Measurements from ENCODE around the gene CLDN1. TPM values are rescaled to one million over a fixed set of nuclear protein-coding genes. Genes with fewer than 3 reads are reported as not detected.
A peak's percentile ranks its signal among the peaks of the same experiment; 100 is the strongest.

The CLDN1 gene
- total RNA-seq, 4 donors from 2014 or later: 0.37 to 0.95 (median 0.82) TPM; not detected in 1

DNA sequence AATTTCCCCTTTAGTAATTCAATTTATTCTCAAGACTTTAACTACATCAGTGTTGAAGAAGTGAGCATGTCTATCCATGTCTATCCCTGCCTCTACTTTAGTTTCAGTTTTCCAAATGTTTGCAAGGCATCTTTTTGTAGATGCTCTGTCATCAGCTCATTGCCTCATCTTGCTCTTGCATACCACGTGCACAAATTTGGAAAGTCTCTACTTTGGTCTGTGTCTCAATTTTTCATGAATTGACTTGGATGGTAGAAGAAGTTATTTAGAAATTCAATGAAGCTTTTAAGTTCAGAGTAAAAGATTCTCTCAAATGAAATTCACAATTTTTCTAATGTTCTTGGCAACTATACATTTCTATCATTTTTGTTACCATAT lies 55.3 kb downstream of the CLDN1 start:
- in situ Hi-C loops (cut with MboI; ENCODE audit: low pct_ligation_motif_present in 1 of 4, low pct_unique_long_range_greater_than_20kb in 1 of 4, low sequenced_read_pairs in 3 of 4) (no loop called here), intact Hi-C loops (cut with DNase I; ENCODE audit: low total_unique reads) (no loop called here)
- Histone ChIP-seq H3K36me3 (no peaks in the 10 kb centered on the region), H3K27me3 (no peaks in the 10 kb centered on the region), H3K4me3 (no peak overlapping the region), H3K27ac (no peak overlapping the region), H3K9me3 (no peaks in the 10 kb centered on the region), H3K4me1 (peaks cover 0 to 13% (median 2%) of the 10 kb centered on the region in 4 donors)
- DNase-seq: no peak
- 62 to 100% methylated on average over 1 of the region's 1 CpG for WGBS, 2 donors (ENCODE audit: low coverage in 1 of 2)
- TF ChIP-seq EP300 (IDR thresholded peaks at IDR 0.05; ENCODE audit: low read depth) (no peak), POLR2A (IDR thresholded peaks at IDR 0.05) (no peak), POLR2AphosphoS5 (IDR thresholded peaks at IDR 0.05) (no peak), CTCF (IDR thresholded peaks at IDR 0.05) (no peak)

DNA sequence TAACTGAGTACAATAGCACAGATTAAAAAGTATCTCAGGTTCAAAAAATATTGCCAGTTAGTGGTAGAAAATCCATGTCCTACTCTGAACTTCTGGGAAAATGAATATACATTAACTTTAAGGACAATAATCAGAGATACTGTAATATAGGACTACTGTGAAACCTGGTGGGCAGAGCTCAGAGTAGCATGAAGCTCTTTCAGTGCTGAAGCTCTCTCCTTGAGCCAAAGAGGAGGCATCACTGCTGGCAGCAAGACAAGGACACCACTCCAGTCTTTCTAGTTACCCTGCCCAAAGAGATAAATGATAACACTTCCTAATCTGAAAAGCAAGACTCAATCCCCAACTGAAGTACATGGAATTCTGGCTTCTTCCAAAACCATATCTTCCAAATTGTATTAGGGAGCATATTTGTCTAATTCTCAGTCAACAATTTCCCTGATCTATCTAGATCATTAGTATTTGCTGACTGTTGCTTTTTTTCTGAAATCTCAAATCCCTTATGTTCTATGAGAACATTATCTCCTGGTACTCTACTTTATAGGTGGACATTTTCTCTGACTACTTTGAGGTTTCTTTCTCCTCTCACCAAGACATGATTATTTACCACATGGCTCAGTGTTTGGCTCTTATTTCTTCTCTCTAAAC lies 55.9 kb downstream of the CLDN1 start:
- DNase-seq: no peak
- intact Hi-C loops (cut with DNase I; ENCODE audit: low total_unique reads) (no loop called here), in situ Hi-C loops (cut with MboI; ENCODE audit: low pct_ligation_motif_present in 1 of 4, low pct_unique_long_range_greater_than_20kb in 1 of 4, low sequenced_read_pairs in 3 of 4) (no loop called here)
- H3K4me1 ChIP-seq: peaks cover 0 to 12% (median 2%) of the 10 kb centered on the region in 4 donors
- TF ChIP-seq POLR2AphosphoS5 (IDR thresholded peaks at IDR 0.05) (no peak), CTCF (IDR thresholded peaks at IDR 0.05) (no peak), POLR2A (IDR thresholded peaks at IDR 0.05) (no peak), EP300 (IDR thresholded peaks at IDR 0.05; ENCODE audit: low read depth) (no peak)
- H3K36me3 ChIP-seq: no peaks in the 10 kb centered on the region
- no peaks in the 10 kb centered on the region for H3K9me3 ChIP-seq
- no peak overlapping the region for H3K27ac ChIP-seq
- no peak overlapping the region for H3K4me3 ChIP-seq
- no peaks in the 10 kb centered on the region for H3K27me3 ChIP-seq

GRCh38 chr3:190265796-190266195 lies 56.5 kb downstream of the CLDN1 start:
- in situ Hi-C loops (cut with MboI; ENCODE audit: low pct_ligation_motif_present in 1 of 4, low pct_unique_long_range_greater_than_20kb in 1 of 4, low sequenced_read_pairs in 3 of 4): no loop called here
- TF ChIP-seq POLR2AphosphoS5 (IDR thresholded peaks at IDR 0.05) (peak in 1 of 3 donors; percentile 31), EP300 (IDR thresholded peaks at IDR 0.05; ENCODE audit: low read depth) (no peak), CTCF (IDR thresholded peaks at IDR 0.05) (no peak)
- peak; percentile 50 for DNase-seq
- WGBS, 2 donors (ENCODE audit: low coverage in 1 of 2): 26 to 33% methylated on average over 1 to 3 of the region's 3 CpGs
- H3K9me3 ChIP-seq: no peaks in the 10 kb centered on the region
- H3K4me3 ChIP-seq: no peak overlapping the region
- no peaks in the 10 kb centered on the region for H3K27me3 ChIP-seq
- H3K27ac ChIP-seq: no peak overlapping the region
- H3K36me3 ChIP-seq: no peaks in the 10 kb centered on the region
- peaks cover 0 to 12% (median 2%) of the 10 kb centered on the region in 4 donors for H3K4me1 ChIP-seq
- intact Hi-C loops (cut with DNase I; ENCODE audit: low total_unique reads): no loop called here

DNA sequence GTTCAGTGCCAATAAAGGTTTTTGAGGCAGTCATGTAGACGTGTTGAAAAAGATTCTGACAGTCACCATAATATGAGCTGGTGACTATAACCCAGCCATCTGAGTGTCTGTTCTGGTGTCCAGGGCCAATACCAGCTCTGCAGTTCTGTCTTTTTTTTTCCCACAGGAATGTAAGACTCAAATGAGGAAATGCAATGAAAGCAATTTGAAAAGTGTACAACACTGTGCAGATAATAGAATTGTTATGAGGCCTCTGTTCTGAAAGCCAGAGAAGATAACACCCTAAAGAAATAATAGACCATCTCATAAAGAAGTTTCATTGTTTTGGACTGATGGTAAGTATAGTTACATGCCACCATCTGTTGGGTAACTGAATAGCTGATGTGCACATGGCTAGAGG lies 57.1 kb downstream of the CLDN1 start:
- no peaks in the 10 kb centered on the region for H3K27me3 ChIP-seq
- no peak overlapping the region for H3K27ac ChIP-seq
- intact Hi-C loops (cut with DNase I; ENCODE audit: low total_unique reads) (no loop called here), in situ Hi-C loops (cut with MboI; ENCODE audit: low pct_ligation_motif_present in 1 of 4, low pct_unique_long_range_greater_than_20kb in 1 of 4, low sequenced_read_pairs in 3 of 4) (no loop called here)
- DNase-seq: no peak
- H3K4me1 ChIP-seq: peaks cover 0 to 12% (median 2%) of the 10 kb centered on the region in 4 donors
- H3K9me3 ChIP-seq: no peaks in the 10 kb centered on the region
- H3K4me3 ChIP-seq: no peak overlapping the region
- H3K36me3 ChIP-seq: no peaks in the 10 kb centered on the region
- TF ChIP-seq POLR2A (IDR thresholded peaks at IDR 0.05): no peak
- TF ChIP-seq EP300 (IDR thresholded peaks at IDR 0.05; ENCODE audit: low read depth): no peak
- no peak for TF ChIP-seq POLR2AphosphoS5 (IDR thresholded peaks at IDR 0.05)
- TF ChIP-seq CTCF (IDR thresholded peaks at IDR 0.05): no peak
- 57 to 58% methylated on average over 1 of the region's 1 CpG for WGBS, 2 donors (ENCODE audit: low coverage in 1 of 2)

Data from transverse colon (tissue), 4 donors.